H9 (cell line): ENCODE data around the gene ZDHHC24. TPM values are rescaled to one million over a fixed set of nuclear protein-coding genes. Genes with fewer than 3 reads are reported as not detected.
A peak's percentile ranks its signal among the peaks of the same experiment; 100 is the strongest.

Experiments used
- DNase-seq: peaks from one replicate; pipeline ENCODE4 v3.0.0-alpha.2; 2017
- H2AFZ ChIP-seq: one replicate; pipeline ENCODE4 v1.6.1; 2013; ENCODE audit warnings: mild to moderate bottlenecking, low read length, control low read depth, moderate library complexity
- H2AK5ac ChIP-seq: 2 replicates; pipeline ENCODE4 v1.6.1; 2013; ENCODE audit warnings: low read length, control low read depth, mixed read lengths; ENCODE audit not compliant: insufficient read length
- H2BK120ac ChIP-seq: one replicate; pipeline ENCODE4 v1.6.1; 2013; ENCODE audit warnings: low read depth, mild to moderate bottlenecking, low read length, control low read depth, inconsistent platforms; ENCODE audit not compliant: poor library complexity, severe bottlenecking
- H2BK12ac ChIP-seq: 2 replicates; pipeline ENCODE4 v1.6.1; 2013; ENCODE audit warnings: low read length, control low read depth, mixed read lengths, low read depth; ENCODE audit not compliant: insufficient read length
- H2BK15ac ChIP-seq: 2 replicates; pipeline ENCODE4 v1.6.1; 2013; ENCODE audit warnings: low read depth, low read length, control low read depth
- H2BK20ac ChIP-seq: one replicate; pipeline ENCODE4 v1.6.1; 2013; ENCODE audit warnings: low read depth, mild to moderate bottlenecking, low read length, control low read depth, inconsistent platforms; ENCODE audit not compliant: poor library complexity, severe bottlenecking
- H2BK5ac ChIP-seq: 2 replicates; pipeline ENCODE4 v1.6.1; 2013; ENCODE audit warnings: low read length, control low read depth, mixed read lengths; ENCODE audit not compliant: insufficient read length
- H3K14ac ChIP-seq: 2 replicates; pipeline ENCODE4 v1.6.1; 2013; ENCODE audit warnings: low read length, control low read depth; ENCODE audit not compliant: insufficient read depth
- H3K18ac ChIP-seq: 2 replicates; pipeline ENCODE4 v1.6.1; 2013; ENCODE audit warnings: low read depth, mild to moderate bottlenecking, mixed read lengths, low read length, control low read depth; ENCODE audit not compliant: insufficient read length
- H3K23ac ChIP-seq: 2 replicates; pipeline ENCODE4 v1.6.1; 2013; ENCODE audit warnings: low read length, control low read depth, mixed read lengths, low read depth; ENCODE audit not compliant: insufficient read length
- H3K23me2 ChIP-seq: 2 replicates; pipeline ENCODE4 v1.6.1; 2013; ENCODE audit warnings: low read depth, mild to moderate bottlenecking, mixed read lengths, low read length, control low read depth; ENCODE audit not compliant: insufficient read length, poor library complexity, severe bottlenecking
- H3K27ac ChIP-seq: 2 replicates; pipeline ENCODE4 v1.5.1; 2013; ENCODE audit warnings: low read length, control low read depth, mixed read lengths, low read depth; ENCODE audit not compliant: insufficient read length
- H3K27me3 ChIP-seq: 2 replicates; pipeline ENCODE4 v1.6.1; 2013; ENCODE audit warnings: low read length, control low read depth, inconsistent platforms; ENCODE audit not compliant: insufficient read depth
- H3K4ac ChIP-seq: 2 replicates; pipeline ENCODE4 v1.6.1; 2013; ENCODE audit warnings: low read depth, mild to moderate bottlenecking, control low read depth, inconsistent platforms, low read length, moderate library complexity
- H3K4me1 ChIP-seq: 2 replicates; pipeline ENCODE4 v1.6.1; 2013; ENCODE audit warnings: low read length, control low read depth, inconsistent platforms; ENCODE audit not compliant: insufficient read depth
- H3K4me2 ChIP-seq: 2 replicates; pipeline ENCODE4 v1.6.1; 2013; ENCODE audit warnings: low read length, control low read depth, mixed read lengths; ENCODE audit not compliant: insufficient read length, insufficient read depth
- H3K56ac ChIP-seq: 2 replicates; pipeline ENCODE4 v1.6.1; 2013; ENCODE audit warnings: low read depth, mild to moderate bottlenecking, mixed read lengths, low read length, control low read depth; ENCODE audit not compliant: insufficient read length
- H3K79me1 ChIP-seq: 2 replicates; pipeline ENCODE4 v1.6.1; 2013; ENCODE audit warnings: low read depth, mild to moderate bottlenecking, moderate library complexity, low read length, control low read depth, inconsistent platforms; ENCODE audit not compliant: insufficient read depth, poor library complexity, severe bottlenecking
- H3K79me2 ChIP-seq: 2 replicates; pipeline ENCODE4 v1.6.1; 2013; ENCODE audit warnings: low read length, control low read depth, inconsistent platforms; ENCODE audit not compliant: insufficient read depth
- H3K9ac ChIP-seq: 2 replicates; pipeline ENCODE4 v1.6.1; 2013; ENCODE audit warnings: low read length, control low read depth, mixed read lengths; ENCODE audit not compliant: insufficient read length; ENCODE audit errors: extremely low read depth
- H3K9me3 ChIP-seq: one replicate; pipeline ENCODE4 v1.6.1; 2013; ENCODE audit warnings: low read depth, low read length, inconsistent platforms; ENCODE audit not compliant: control insufficient read depth
- H3T11ph ChIP-seq: one replicate; pipeline ENCODE4 v1.6.1; 2013; ENCODE audit warnings: mild to moderate bottlenecking, low read length, control low read depth, inconsistent platforms
- H4K20me1 ChIP-seq: one replicate; pipeline ENCODE4 v1.6.1; 2013; ENCODE audit not compliant: control insufficient read depth, insufficient read length, insufficient read depth
- H4K5ac ChIP-seq: 2 replicates; pipeline ENCODE4 v1.6.1; 2013; ENCODE audit warnings: low read depth, mild to moderate bottlenecking, mixed read lengths, low read length, control low read depth; ENCODE audit not compliant: insufficient read length
- H4K8ac ChIP-seq: replicated peaks from 2 replicates; pipeline ENCODE4 v1.6.1; 2013; ENCODE audit warnings: low read length, control low read depth, mixed read lengths, low read depth; ENCODE audit not compliant: insufficient read length
- H4K91ac ChIP-seq: 2 replicates; pipeline ENCODE4 v1.6.1; 2013; ENCODE audit warnings: low read depth, mild to moderate bottlenecking, moderate library complexity, mixed read lengths, low read length, control low read depth; ENCODE audit not compliant: insufficient read length
- H3K27ac Mint-ChIP-seq, 3 experiments: 2 replicates in 2 of 3; 3 replicates in 1 of 3; pipeline ENCODE4 v1.8.0; 2020 to 2021; ENCODE audit warnings: mixed read lengths in 3 of 3, mild to moderate bottlenecking in 1 of 3, moderate library complexity in 1 of 3
- H3K27me3 Mint-ChIP-seq: 2 replicates; pipeline ENCODE4 v1.8.0; 2021; ENCODE audit warnings: low read depth, mild to moderate bottlenecking, moderate library complexity, mixed read lengths
- H3K36me3 Mint-ChIP-seq, 3 experiments: 2 replicates in 2 of 3; 3 replicates in 1 of 3; pipeline ENCODE4 v1.8.0; 2020 to 2021; ENCODE audit warnings: low read depth in 3 of 3, mixed read lengths in 3 of 3; ENCODE audit not compliant: insufficient read depth in 1 of 3
- H3K4me1 Mint-ChIP-seq, 2 experiments: 2 replicates each; pipeline ENCODE4 v1.8.0; 2020; ENCODE audit warnings: mixed read lengths in 2 of 2
- H3K4me3 Mint-ChIP-seq, 2 experiments: 2 replicates in 1 of 2; 3 replicates in 1 of 2; pipeline ENCODE4 v1.8.0; 2020 to 2021; ENCODE audit warnings: mild to moderate bottlenecking in 2 of 2, mixed read lengths in 2 of 2, moderate library complexity in 1 of 2
- H3K9me3 Mint-ChIP-seq, 2 experiments: 2 replicates in 1 of 2; 3 replicates in 1 of 2; pipeline ENCODE4 v1.8.0; 2020; ENCODE audit warnings: mild to moderate bottlenecking in 2 of 2, mixed read lengths in 2 of 2, moderate library complexity in 1 of 2
- WGBS: extraction: QIAGEN DNeasy Blood & Tissue Kit; methylation state at CpG from one replicate; pipeline ENCODE4 v1.1.7; 2013; ENCODE audit warnings: missing lambda C conversion rate, low lambda C conversion rate, mixed read lengths; ENCODE audit not compliant: insufficient read length; ENCODE audit errors: extremely low coverage; 5-methylcytosine and 5-hydroxymethylcytosine counted together
- total RNA-seq: library from RNA; stranded (reverse); gene quantifications from 2 replicates; pipeline ENCODE4 v1.2.1, GENCODE V29; 2021
- TF ChIP-seq, protein P1 (sequence below): fragments of 200-600 bp; sonication (generic); conservative IDR thresholded peaks from 3 replicates; pipeline ENCODE4 v1.8.0; 2021; ENCODE audit warnings: antibody characterized with exemption, mild to moderate bottlenecking

The ZDHHC24 gene
- total RNA-seq, 1 experiment from 2014 or later, result 8.9 TPM

DNA sequence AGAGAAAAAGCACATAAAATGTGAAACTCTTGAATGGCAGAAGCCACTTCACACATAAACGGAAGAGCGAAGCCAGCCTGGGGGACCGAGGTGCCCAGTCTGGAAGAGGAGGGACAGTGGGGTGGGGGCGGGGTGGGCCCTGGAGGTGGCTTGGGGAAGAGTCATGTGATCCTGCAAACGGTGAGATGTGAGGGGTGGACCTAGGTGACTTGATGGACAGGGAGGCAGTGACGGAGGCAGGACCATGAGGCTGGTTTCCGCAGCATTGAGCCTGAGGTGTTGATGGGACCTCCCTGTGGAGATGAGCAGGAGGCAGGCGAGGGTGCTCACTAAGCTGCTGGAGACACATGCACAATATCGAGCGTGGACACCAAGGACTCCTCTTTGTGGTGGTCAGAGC lies 16.8 kb downstream of the ZDHHC24 start:
- H3K23me2 ChIP-seq, result no peaks in the 10 kb centered on the region
- H3K4me1 ChIP-seq, result no peaks in the 10 kb centered on the region
- no peak overlapping the region for H3K4ac ChIP-seq
- Mint-ChIP-seq H3K27ac (peak overlapping the region in 2 of 3 experiments; percentile 17 to 76; a peak in 3 of 7 replicates), H3K4me3 (no peak overlapping the region), H3K4me1 (peaks cover 12 to 13% of the 10 kb centered on the region in 2 experiments), H3K27me3 (no peaks in the 10 kb centered on the region), H3K36me3 (peaks cover 0 to 10% (median 9%) of the 10 kb centered on the region in 3 experiments; a peak in 5 of 7 replicates), H3K9me3 (no peaks in the 10 kb centered on the region)
- no peak overlapping the region for H2BK12ac ChIP-seq
- H3K23ac ChIP-seq, result no peak overlapping the region
- no peak overlapping the region for H4K5ac ChIP-seq
- no CpG with 5 or more reads among the region's 10 CpGs for WGBS
- no peaks in the 10 kb centered on the region for H3K27me3 ChIP-seq
- H2BK15ac ChIP-seq, result no peak overlapping the region
- H3K9ac ChIP-seq, result no peak overlapping the region
- H3K14ac ChIP-seq, result no peak overlapping the region
- H3K9me3 ChIP-seq, result no peaks in the 10 kb centered on the region
- no peaks in the 10 kb centered on the region for H3K79me1 ChIP-seq
- H2BK120ac ChIP-seq, result no peak overlapping the region
- H2BK5ac ChIP-seq, result no peak overlapping the region
- H4K8ac ChIP-seq, result no peak overlapping the region
- H2BK20ac ChIP-seq, result no peak overlapping the region
- TF ChIP-seq, protein P1, sequence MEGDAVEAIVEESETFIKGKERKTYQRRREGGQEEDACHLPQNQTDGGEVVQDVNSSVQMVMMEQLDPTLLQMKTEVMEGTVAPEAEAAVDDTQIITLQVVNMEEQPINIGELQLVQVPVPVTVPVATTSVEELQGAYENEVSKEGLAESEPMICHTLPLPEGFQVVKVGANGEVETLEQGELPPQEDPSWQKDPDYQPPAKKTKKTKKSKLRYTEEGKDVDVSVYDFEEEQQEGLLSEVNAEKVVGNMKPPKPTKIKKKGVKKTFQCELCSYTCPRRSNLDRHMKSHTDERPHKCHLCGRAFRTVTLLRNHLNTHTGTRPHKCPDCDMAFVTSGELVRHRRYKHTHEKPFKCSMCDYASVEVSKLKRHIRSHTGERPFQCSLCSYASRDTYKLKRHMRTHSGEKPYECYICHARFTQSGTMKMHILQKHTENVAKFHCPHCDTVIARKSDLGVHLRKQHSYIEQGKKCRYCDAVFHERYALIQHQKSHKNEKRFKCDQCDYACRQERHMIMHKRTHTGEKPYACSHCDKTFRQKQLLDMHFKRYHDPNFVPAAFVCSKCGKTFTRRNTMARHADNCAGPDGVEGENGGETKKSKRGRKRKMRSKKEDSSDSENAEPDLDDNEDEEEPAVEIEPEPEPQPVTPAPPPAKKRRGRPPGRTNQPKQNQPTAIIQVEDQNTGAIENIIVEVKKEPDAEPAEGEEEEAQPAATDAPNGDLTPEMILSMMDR, result no peak
- H2AFZ ChIP-seq, result no peak overlapping the region
- no peak overlapping the region for H3K56ac ChIP-seq
- H3K4me2 ChIP-seq, result no peak overlapping the region
- H4K91ac ChIP-seq, result no peak overlapping the region
- no peak overlapping the region for H3K18ac ChIP-seq
- H3T11ph ChIP-seq, result no peak overlapping the region
- no peaks in the 10 kb centered on the region for H3K79me2 ChIP-seq
- H2AK5ac ChIP-seq, result no peak overlapping the region
- DNase-seq, result peak; percentile 60
- H4K20me1 ChIP-seq, result no peaks in the 10 kb centered on the region
- H3K27ac ChIP-seq, result no peak overlapping the region
